Bronchial epithelial cell (primary cell): Measurements from ENCODE around the gene MUC15. TPM values are rescaled to one million over a fixed set of nuclear protein-coding genes. Genes with fewer than 3 reads are reported as not detected.

Experiments used
- DNase-seq: peaks from one replicate; pipeline ENCODE4 v3.0.0-alpha.2; 2010; ENCODE audit warnings: low read depth
- FAIRE-seq: peaks from 2 replicates; lab custom pipeline; 2011; peaks lifted over from hg19 to GRCh38; lab: Jason Lieb, UNC
- H3K27me3 ChIP-seq: 2 replicates; pipeline ENCODE4 v1.5.1; 2011; ENCODE audit warnings: low read length; ENCODE audit not compliant: control insufficient read depth, insufficient read depth
- H3K36me3 ChIP-seq: 2 replicates; pipeline ENCODE4 v1.5.1; 2011; ENCODE audit warnings: low read length; ENCODE audit not compliant: control insufficient read depth, insufficient read depth
- H3K4me3 ChIP-seq: 2 replicates; pipeline ENCODE4 v1.5.1; 2011; ENCODE audit warnings: mild to moderate bottlenecking, low read depth, low read length, control low read depth
- total RNA-seq: library from RNA; depleted of rRNA; stranded (reverse); fragments of >200 nt; gene quantifications from 2 replicates; pipeline ENCODE4 v1.2.1, GENCODE V29; 2014
- TF ChIP-seq, protein P1 (sequence below): IDR thresholded peaks from 2 replicates; pipeline ENCODE4 v1.5.1; 2011; ENCODE audit warnings: mild to moderate bottlenecking, moderate library complexity, low read length, control low read depth, inconsistent platforms; ENCODE audit not compliant: insufficient read depth, severe bottlenecking

MUC15 gene
- total RNA-seq, 1 donor from 2014 or later: 0.53 TPM

- TF ChIP-seq, protein P1, sequence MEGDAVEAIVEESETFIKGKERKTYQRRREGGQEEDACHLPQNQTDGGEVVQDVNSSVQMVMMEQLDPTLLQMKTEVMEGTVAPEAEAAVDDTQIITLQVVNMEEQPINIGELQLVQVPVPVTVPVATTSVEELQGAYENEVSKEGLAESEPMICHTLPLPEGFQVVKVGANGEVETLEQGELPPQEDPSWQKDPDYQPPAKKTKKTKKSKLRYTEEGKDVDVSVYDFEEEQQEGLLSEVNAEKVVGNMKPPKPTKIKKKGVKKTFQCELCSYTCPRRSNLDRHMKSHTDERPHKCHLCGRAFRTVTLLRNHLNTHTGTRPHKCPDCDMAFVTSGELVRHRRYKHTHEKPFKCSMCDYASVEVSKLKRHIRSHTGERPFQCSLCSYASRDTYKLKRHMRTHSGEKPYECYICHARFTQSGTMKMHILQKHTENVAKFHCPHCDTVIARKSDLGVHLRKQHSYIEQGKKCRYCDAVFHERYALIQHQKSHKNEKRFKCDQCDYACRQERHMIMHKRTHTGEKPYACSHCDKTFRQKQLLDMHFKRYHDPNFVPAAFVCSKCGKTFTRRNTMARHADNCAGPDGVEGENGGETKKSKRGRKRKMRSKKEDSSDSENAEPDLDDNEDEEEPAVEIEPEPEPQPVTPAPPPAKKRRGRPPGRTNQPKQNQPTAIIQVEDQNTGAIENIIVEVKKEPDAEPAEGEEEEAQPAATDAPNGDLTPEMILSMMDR: no peak
- H3K27me3 ChIP-seq: no peaks in the 10 kb centered on the region
- H3K36me3 ChIP-seq: no peaks in the 10 kb centered on the region
- DNase-seq: no peak
- no peak for FAIRE-seq
- H3K4me3 ChIP-seq: no peak overlapping the region
Observed at GRCh38 chr11:26510164-26510563, 61.9 kb downstream of the MUC15 start.

Other genes with a start within 250 kb of the MUC15 start
- gene ANO3, start 240.1 kb downstream of the MUC15 start, total RNA-seq: under 0.01 TPM in 2 replicates
- gene SLC5A12, start 149.8 kb upstream of the MUC15 start, total RNA-seq: not detected in 2 replicates